SK-N-SH (cell line): Measurements from ENCODE around the gene SEMA4D. TPM values are rescaled to one million over a fixed set of nuclear protein-coding genes. Genes with fewer than 3 reads are reported as not detected.

ENCODE experiments used
- CTCF ChIA-PET: fragments of 300-600, 350-600 bp; formaldehyde crosslinking; extraction: SDS; loops from one replicate; lab custom pipeline; 2021; lab: Yijun Ruan, JAX
- POLR2A ChIA-PET: fragments of 350-600 bp; sonication (Branson Sonifier 250); formaldehyde crosslinking; extraction: SDS; loops from one replicate; lab custom pipeline; 2020; ENCODE audit warnings: antibody characterized with exemption, inconsistent platforms; lab: Yijun Ruan, JAX
- DNase-seq: peaks from one replicate; pipeline ENCODE4 v3.0.0; 2012
- H2AFZ ChIP-seq: fragments of 200-600 bp; sonication (generic); 2 replicates; pipeline ENCODE4 v1.8.1; 2016; ENCODE audit warnings: antibody characterized with exemption, mild to moderate bottlenecking, low read depth
- H3F3A ChIP-seq: fragments of 200-600 bp; sonication (generic); replicated peaks from 2 replicates; pipeline ENCODE3; 2016; ENCODE audit warnings: antibody characterized with exemption, mild to moderate bottlenecking; ENCODE audit not compliant: insufficient read depth
- H3K27ac ChIP-seq, 2 experiments: fragments of 200-500 bp in 1 of 2; fragments of 200-600 bp in 1 of 2; sonication (Bioruptor generic) in 1 of 2; sonication (generic), shearing (Covaris generic) in 1 of 2; 2 replicates each; pipeline versions ENCODE4 v1.5.1 to v1.6.1; 2014 to 2016; ENCODE audit warnings: low read depth in 2 of 2, inconsistent platforms in 1 of 2, low read length in 1 of 2, mild to moderate bottlenecking in 1 of 2, mixed read lengths in 1 of 2
- H3K27me3 ChIP-seq: fragments of 200-600 bp; sonication (generic), shearing (Covaris generic); 2 replicates; pipeline ENCODE4 v1.6.1; 2016; ENCODE audit warnings: mixed run types; ENCODE audit not compliant: insufficient read depth
- H3K36me3 ChIP-seq, 2 experiments: fragments of 200-500 bp in 1 of 2; fragments of 200-600 bp in 1 of 2; sonication (Bioruptor generic) in 1 of 2; sonication (generic) in 1 of 2; replicated peaks in 1 of 2; 2 replicates each; pipeline versions ENCODE3 to v1.5.1; 2014 to 2016; ENCODE audit warnings: low read length in 1 of 2, mild to moderate bottlenecking in 1 of 2; ENCODE audit not compliant: insufficient read depth in 2 of 2, control insufficient read depth in 1 of 2
- H3K4me1 ChIP-seq, 2 experiments: fragments of 200-500 bp in 1 of 2; fragments of 200-600 bp in 1 of 2; sonication (Bioruptor generic) in 1 of 2; sonication (generic), shearing (Covaris generic) in 1 of 2; 2 replicates each; pipeline versions ENCODE4 v1.5.1 to v1.6.1; 2014 to 2016; ENCODE audit warnings: low read depth in 1 of 2, low read length in 1 of 2, mixed run types in 1 of 2; ENCODE audit not compliant: insufficient read depth in 2 of 2, control insufficient read depth in 1 of 2
- H3K4me2 ChIP-seq: fragments of 200-600 bp; sonication (generic), shearing (Covaris generic); 2 replicates; pipeline ENCODE4 v1.6.1; 2017; ENCODE audit warnings: mixed run types
- H3K4me3 ChIP-seq, 2 experiments: fragments of 200-500 bp in 1 of 2; fragments of 200-600 bp in 1 of 2; sonication (Bioruptor generic) in 1 of 2; sonication (generic), shearing (Covaris generic) in 1 of 2; 2 replicates each; pipeline versions ENCODE4 v1.5.1 to v1.8.1; 2014 to 2016; ENCODE audit warnings: low read depth in 2 of 2, inconsistent platforms in 1 of 2, low read length in 1 of 2, mild to moderate bottlenecking in 1 of 2, mixed read lengths in 1 of 2, moderate library complexity in 1 of 2
- H3K79me2 ChIP-seq: fragments of 200-600 bp; sonication (generic); 2 replicates; pipeline ENCODE4 v1.8.1; 2017; ENCODE audit warnings: mild to moderate bottlenecking; ENCODE audit not compliant: insufficient read depth
- H3K9ac ChIP-seq: fragments of 200-600 bp; sonication (generic); 2 replicates; pipeline ENCODE4 v1.6.1; 2017; ENCODE audit warnings: mixed run types
- H3K9me2 ChIP-seq: fragments of 200-600 bp; sonication (generic); 2 replicates; pipeline ENCODE4 v1.6.1; 2017; ENCODE audit warnings: mixed run types
- H3K9me3 ChIP-seq: fragments of 200-600 bp; sonication (generic); 2 replicates; pipeline ENCODE4 v1.6.1; 2017; ENCODE audit warnings: mixed run types, mild to moderate bottlenecking, moderate library complexity
- H4K20me1 ChIP-seq: fragments of 200-600 bp; sonication (generic); 2 replicates; pipeline ENCODE4 v1.6.1; 2017; ENCODE audit warnings: mild to moderate bottlenecking, mixed run types; ENCODE audit not compliant: insufficient read depth
- CHD2 ChIP-seq: fragments of 150-350 bp; IDR thresholded peaks from 2 replicates; pipeline ENCODE4 v1.6.1; 2018; ENCODE audit warnings: low read length; ENCODE audit not compliant: partially characterized antibody
- ELF1 ChIP-seq: IDR thresholded peaks from 2 replicates; pipeline ENCODE4 v1.4.0; 2012
- EP300 ChIP-seq, 2 experiments: IDR thresholded peaks; 2 replicates each; pipeline versions ENCODE4 v1.4.0 to v1.6.1; 2012; ENCODE audit warnings: borderline replicate concordance in 1 of 2, low read depth in 1 of 2, low read length in 1 of 2
- EZH2phosphoT487 ChIP-seq: fragments of 200-600 bp; sonication (generic); IDR thresholded peaks from 2 replicates; pipeline ENCODE4 v1.6.1; 2017; ENCODE audit warnings: low read depth, mixed run types, mild to moderate bottlenecking, antibody characterized with exemption, moderate library complexity, borderline replicate concordance
- FOSL2 ChIP-seq: IDR thresholded peaks from 2 replicates; pipeline ENCODE4 v1.4.0; 2012; ENCODE audit warnings: low read depth, mild to moderate bottlenecking, moderate library complexity, borderline replicate concordance
- FOXM1 ChIP-seq: IDR thresholded peaks from 2 replicates; pipeline ENCODE4 v1.4.0; 2012; ENCODE audit warnings: low read depth, mild to moderate bottlenecking
- GATA2 ChIP-seq: sonication (generic); formaldehyde crosslinking; IDR thresholded peaks from 2 replicates; pipeline ENCODE4 v1.5.0; 2020; ENCODE audit warnings: mild to moderate bottlenecking, missing genetic modification reagents
- NFIC ChIP-seq: IDR thresholded peaks from 2 replicates; pipeline ENCODE4 v1.4.0; 2012; ENCODE audit warnings: borderline replicate concordance
- NRF1 ChIP-seq: IDR thresholded peaks from 2 replicates; pipeline ENCODE4 v1.6.1; 2012; ENCODE audit warnings: low read depth, mild to moderate bottlenecking, low read length
- PBX3 ChIP-seq: IDR thresholded peaks from 2 replicates; pipeline ENCODE4; 2012
- RAD21 ChIP-seq: IDR thresholded peaks from 2 replicates; pipeline ENCODE4 v1.6.1; 2012; ENCODE audit warnings: mild to moderate bottlenecking, low read length
- RCOR1 ChIP-seq: fragments of 150-350 bp; IDR thresholded peaks from 2 replicates; pipeline ENCODE4 v1.6.1; 2017; ENCODE audit warnings: antibody characterized with exemption, low read length
- REST ChIP-seq: IDR thresholded peaks from 2 replicates; pipeline ENCODE4 v1.6.1; 2012; ENCODE audit warnings: mild to moderate bottlenecking, low read depth, low read length, moderate library complexity
- RFX5 ChIP-seq: IDR thresholded peaks from 2 replicates; pipeline ENCODE4 v1.6.1; 2012; ENCODE audit warnings: mild to moderate bottlenecking, improper control_type of control experiment, low read length
- TAF1 ChIP-seq: IDR thresholded peaks from 2 replicates; pipeline ENCODE4 v1.6.1; 2012; ENCODE audit warnings: low read depth, mild to moderate bottlenecking, low read length, moderate library complexity, borderline replicate concordance
- TCF12 ChIP-seq: IDR thresholded peaks from 2 replicates; pipeline ENCODE4 v1.4.0; 2012
- YY1 ChIP-seq: IDR thresholded peaks from 2 replicates; pipeline ENCODE4 v1.4.0; 2012; ENCODE audit warnings: low read depth, mild to moderate bottlenecking
- ZBTB33 ChIP-seq: IDR thresholded peaks from 2 replicates; pipeline ENCODE4 v1.4.0; 2012; ENCODE audit warnings: low read depth, borderline replicate concordance
- WGBS: methylation state at CpG from one replicate; pipeline ENCODE4 v1.1.6; 2017; ENCODE audit warnings: low lambda C conversion rate; 5-methylcytosine and 5-hydroxymethylcytosine counted together
- polyA plus RNA-seq, 3 experiments: library from polyadenylated mRNA; depleted of rRNA; stranded (reverse); fragments of >200 nt; gene quantifications; 2 replicates each; pipeline ENCODE4 v1.2.3, GENCODE V29; 2012
- TF ChIP-seq, protein P1 (sequence below): IDR thresholded peaks from 2 replicates; pipeline ENCODE4 v1.4.0; 2012; ENCODE audit warnings: low read depth, borderline replicate concordance

SEMA4D gene
- polyA plus RNA-seq, 1 of the 3 experiments (the other 2 are of a cell fraction), result 4.8 TPM

DNA sequence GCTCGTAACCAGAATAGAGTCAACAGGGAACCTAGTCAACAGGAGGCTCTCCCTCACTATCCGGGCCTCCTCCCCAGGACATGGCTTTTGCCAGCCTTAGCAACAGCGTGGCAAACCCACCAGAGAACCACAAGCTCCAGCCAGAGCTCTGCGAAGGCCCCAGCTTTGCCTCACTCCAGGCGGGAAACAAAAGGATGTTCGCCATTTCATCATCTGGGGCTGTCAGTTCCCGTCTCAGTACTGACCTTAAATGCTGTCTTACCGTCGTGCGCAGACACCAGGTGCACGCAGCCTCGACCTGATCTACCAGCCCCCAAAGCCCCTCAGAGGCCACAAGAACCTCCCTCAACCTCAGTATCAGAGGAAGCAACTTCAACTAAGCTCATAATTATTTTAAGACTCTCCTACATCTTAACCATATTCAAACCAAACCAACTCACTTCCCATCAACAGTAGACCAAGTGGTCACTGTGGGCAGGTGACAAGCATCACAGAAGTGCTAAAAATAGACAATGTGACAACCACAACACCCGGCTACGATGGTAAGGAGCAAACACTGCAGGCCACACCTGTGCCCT, 71.4 kb downstream of the SEMA4D start:
- ChIA-PET CTCF (interaction anchor here (1.0 kb wide), 1 partner anchor 11 kb away, joined by 3 read pairs; no protein-coding TSS in a partner anchor), POLR2A (no interaction called here)
- no peak overlapping the region for H3K9ac ChIP-seq
- H3K9me3 ChIP-seq, result no peaks in the 10 kb centered on the region
- no peak overlapping the region for H3K4me3 ChIP-seq
- no peaks in the 10 kb centered on the region for H3K9me2 ChIP-seq
- no peaks in the 10 kb centered on the region for H3K36me3 ChIP-seq
- H3K27ac ChIP-seq, result no peak overlapping the region
- no peaks in the 10 kb centered on the region for H3K79me2 ChIP-seq
- no peaks in the 10 kb centered on the region for H4K20me1 ChIP-seq
- no peaks in the 10 kb centered on the region for H3K27me3 ChIP-seq
- TF ChIP-seq NFIC (no peak), EZH2phosphoT487 (no peak), TCF12 (no peak), FOSL2 (no peak), PBX3 (no peak), TAF1 (no peak)
- TF ChIP-seq, protein P1, sequence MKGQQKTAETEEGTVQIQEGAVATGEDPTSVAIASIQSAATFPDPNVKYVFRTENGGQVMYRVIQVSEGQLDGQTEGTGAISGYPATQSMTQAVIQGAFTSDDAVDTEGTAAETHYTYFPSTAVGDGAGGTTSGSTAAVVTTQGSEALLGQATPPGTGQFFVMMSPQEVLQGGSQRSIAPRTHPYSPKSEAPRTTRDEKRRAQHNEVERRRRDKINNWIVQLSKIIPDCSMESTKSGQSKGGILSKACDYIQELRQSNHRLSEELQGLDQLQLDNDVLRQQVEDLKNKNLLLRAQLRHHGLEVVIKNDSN, result no peak
- TF ChIP-seq, all 33 proteins: peak for 0
- DNase-seq, result no peak
- H3F3A ChIP-seq, result peaks cover 12% of the 10 kb centered on the region
- peaks cover 7 to 11% of the 10 kb centered on the region in 2 experiments; a peak in 3 of 4 replicates for H3K4me1 ChIP-seq
- no peak overlapping the region for H3K4me2 ChIP-seq
- no peak overlapping the region for H2AFZ ChIP-seq
- 77% methylated on average over 11 of the region's 14 CpGs for WGBS

DNA sequence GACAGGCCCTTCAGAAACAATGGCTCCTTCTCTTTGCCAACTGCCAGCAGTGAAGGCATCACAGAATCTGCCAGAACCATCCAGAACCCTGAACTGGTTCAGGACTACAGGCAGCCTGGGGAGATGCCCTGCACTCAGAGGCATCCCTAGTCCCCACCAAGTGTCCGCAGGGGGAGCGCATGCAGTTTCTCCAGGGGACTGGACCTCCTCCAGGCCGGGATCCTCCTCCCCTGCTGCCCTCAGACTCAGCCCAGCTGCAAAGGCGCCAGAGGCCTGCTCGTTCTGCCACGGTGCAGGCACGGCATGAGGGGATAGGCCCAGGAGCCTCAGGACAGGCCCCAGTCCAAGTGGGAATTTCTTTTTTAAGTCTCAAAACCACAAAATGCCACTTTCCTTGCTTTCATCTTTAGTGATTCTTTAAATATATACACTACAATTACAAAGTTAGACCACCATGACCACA, 72.0 kb downstream of the SEMA4D start:
- H3K9me2 ChIP-seq, result no peaks in the 10 kb centered on the region
- H3K36me3 ChIP-seq, result no peaks in the 10 kb centered on the region
- H3K27me3 ChIP-seq, result no peaks in the 10 kb centered on the region
- CTCF ChIA-PET, result interaction anchor here (1.0 kb wide), 1 partner anchor 12 kb away, joined by 3 read pairs; no protein-coding TSS in a partner anchor
- H3K9me3 ChIP-seq, result no peaks in the 10 kb centered on the region
- H3K4me2 ChIP-seq, result no peak overlapping the region
- peaks cover 7 to 11% of the 10 kb centered on the region in 2 experiments; a peak in 3 of 4 replicates for H3K4me1 ChIP-seq
- no peak overlapping the region for H3K9ac ChIP-seq
- H3K79me2 ChIP-seq, result no peaks in the 10 kb centered on the region
- no peaks in the 10 kb centered on the region for H4K20me1 ChIP-seq
- DNase-seq, result no peak
- H3K27ac ChIP-seq, result no peak overlapping the region
- POLR2A ChIA-PET, result no interaction called here
- no peak overlapping the region for H3K4me3 ChIP-seq
- H2AFZ ChIP-seq, result no peak overlapping the region
- WGBS, result 100% methylated on average over 1 of the region's 7 CpGs
- H3F3A ChIP-seq, result peaks cover 16% of the 10 kb centered on the region
- TF ChIP-seq FOXM1 (no peak), RAD21 (no peak), PBX3 (no peak), ELF1 (no peak), YY1 (no peak), RFX5 (no peak), RCOR1 (no peak), REST (no peak), ZBTB33 (no peak), EP300 (IDR thresholded peaks at IDR 0.05; ENCODE audit: borderline replicate concordance in 1 of 2, low read depth in 1 of 2, low read length in 1 of 2) (no peak), EZH2phosphoT487 (no peak), NRF1 (no peak), GATA2 (no peak), CHD2 (no peak)
